C4-2B (cell line): ENCODE data around the gene OR5B3.

ENCODE experiments used
- ZFX ChIP-seq: fragments of 450-650 bp; IDR thresholded peaks from 2 replicates; pipeline ENCODE4 v1.6.1; 2017
- TF ChIP-seq, protein P1 (sequence below): fragments of 450-650 bp; conservative IDR thresholded peaks from 2 replicates; pipeline ENCODE4 v1.5.1; 2017; ENCODE audit warnings: mild to moderate bottlenecking

DNA sequence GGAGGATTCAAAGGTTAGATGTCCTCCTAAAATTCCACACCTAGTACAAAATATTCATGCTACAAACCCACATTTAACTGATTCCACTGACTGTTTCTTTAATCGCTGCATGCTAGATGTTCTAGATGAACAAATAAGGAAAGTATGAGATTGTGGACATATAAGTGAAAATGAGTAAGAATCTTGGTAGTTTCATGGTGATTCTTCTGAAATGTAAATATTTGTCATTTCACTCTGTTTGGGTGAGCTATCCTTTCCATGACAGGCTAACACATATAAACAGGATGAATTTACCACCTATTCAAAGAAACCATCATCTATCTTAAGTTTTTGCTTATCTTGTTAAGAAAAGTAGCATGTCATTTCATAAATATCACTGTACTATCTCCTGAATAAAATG is 14.8 kb downstream of the OR5B3 start:
- TF ChIP-seq, protein P1, sequence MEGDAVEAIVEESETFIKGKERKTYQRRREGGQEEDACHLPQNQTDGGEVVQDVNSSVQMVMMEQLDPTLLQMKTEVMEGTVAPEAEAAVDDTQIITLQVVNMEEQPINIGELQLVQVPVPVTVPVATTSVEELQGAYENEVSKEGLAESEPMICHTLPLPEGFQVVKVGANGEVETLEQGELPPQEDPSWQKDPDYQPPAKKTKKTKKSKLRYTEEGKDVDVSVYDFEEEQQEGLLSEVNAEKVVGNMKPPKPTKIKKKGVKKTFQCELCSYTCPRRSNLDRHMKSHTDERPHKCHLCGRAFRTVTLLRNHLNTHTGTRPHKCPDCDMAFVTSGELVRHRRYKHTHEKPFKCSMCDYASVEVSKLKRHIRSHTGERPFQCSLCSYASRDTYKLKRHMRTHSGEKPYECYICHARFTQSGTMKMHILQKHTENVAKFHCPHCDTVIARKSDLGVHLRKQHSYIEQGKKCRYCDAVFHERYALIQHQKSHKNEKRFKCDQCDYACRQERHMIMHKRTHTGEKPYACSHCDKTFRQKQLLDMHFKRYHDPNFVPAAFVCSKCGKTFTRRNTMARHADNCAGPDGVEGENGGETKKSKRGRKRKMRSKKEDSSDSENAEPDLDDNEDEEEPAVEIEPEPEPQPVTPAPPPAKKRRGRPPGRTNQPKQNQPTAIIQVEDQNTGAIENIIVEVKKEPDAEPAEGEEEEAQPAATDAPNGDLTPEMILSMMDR, result no peak
- TF ChIP-seq ZFX, result no peak
